ENCODE results near the gene C8A.

The C8A gene

DNA sequence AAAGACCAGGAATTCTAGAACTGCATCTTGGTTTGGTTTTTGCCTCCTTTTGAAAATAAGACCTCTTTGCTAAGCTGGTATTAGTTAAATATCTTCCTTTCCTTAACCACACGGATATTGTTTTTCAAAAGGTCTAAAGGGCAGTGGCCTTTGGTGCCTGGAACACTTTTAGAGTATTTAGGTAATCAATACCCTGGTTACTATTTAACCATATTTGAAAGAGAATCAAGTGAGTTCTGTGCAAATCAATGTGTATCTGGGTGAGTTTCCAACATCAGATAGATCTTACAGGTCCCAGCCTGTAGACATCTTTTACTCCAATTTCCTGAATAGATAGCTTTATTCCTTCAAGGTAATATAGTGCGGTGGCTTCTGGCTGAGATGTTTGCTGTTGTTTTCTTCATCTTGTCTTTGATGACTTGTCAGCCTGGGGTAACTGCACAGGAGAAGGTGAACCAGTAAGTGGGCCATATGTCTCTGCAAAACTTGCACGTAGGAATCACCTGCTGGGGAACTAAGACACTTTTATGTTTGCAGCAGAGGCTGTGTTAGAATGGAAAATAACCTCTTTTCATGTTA is at the start of gene C8A:
C8A (plus strand) TSS at position 277 of the 579 bp plus-strand sequence; CDS start at position 382, 105 bp downstream.
- DNase-seq (ENCODE audit: low read depth in 2 of 2), result no peak

DNA sequence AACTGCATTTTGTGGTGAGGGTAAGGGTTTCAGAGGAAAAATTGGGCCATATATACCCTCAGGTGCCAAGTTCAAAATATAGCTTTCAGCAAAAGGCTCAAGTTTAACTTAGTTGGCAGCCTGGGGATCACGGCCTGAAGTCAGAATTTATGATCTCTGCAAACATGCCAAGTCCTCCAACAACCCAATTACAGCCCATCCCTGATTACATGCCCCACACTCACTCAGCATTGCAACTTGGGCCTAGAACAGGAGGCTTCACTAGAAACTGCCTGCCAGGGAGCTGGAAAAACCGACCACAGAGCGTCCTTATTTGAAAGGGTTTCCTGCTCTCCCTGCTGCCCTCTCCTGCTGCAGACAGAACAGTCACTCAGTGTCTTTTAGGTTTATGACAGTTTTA is 47.8 kb upstream of the C8A start:
- DNase-seq (ENCODE audit: low read depth in 2 of 2), result no peak

DNA sequence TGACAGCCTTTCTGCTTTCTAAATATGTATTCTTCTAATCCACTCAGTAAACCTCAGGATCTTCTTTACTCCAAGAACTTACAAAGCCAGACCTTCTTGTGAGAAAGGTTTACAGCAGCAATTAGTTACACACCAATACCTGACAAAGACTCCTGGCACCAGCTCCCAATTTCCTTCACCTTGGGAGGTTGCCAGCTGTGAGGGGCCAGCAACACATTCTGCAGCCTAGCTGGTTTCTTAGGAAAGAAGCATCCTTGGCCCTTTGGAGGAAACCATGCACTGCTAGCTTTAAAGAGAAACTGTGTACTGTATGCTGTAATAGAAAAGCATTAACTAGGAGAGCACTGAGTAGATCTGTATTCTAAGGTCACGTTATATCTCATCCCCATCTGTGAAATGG is 46.2 kb upstream of the C8A start:
- DNase-seq (ENCODE audit: low read depth in 2 of 2), result no peak

DNA sequence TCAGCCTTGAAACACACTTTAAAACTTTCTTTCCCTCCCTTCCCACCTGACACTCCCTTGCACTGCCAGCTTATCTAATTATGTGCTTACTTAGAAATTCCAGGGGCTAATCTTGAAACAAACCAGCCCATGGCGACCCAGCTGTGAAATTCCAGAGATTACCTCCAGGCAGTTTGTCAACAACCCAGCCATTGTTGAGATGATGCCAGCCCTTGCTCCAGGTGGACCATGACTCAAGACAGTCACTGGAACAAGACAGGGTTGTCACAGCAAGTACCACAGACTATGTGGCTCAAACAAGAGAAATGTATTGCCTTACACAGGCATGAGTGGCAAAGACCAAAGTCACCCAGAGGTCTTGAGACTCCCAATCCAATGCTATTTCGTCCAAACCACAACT is 43.3 kb upstream of the C8A start:
- no peak for DNase-seq (ENCODE audit: low read depth in 2 of 2)

DNA sequence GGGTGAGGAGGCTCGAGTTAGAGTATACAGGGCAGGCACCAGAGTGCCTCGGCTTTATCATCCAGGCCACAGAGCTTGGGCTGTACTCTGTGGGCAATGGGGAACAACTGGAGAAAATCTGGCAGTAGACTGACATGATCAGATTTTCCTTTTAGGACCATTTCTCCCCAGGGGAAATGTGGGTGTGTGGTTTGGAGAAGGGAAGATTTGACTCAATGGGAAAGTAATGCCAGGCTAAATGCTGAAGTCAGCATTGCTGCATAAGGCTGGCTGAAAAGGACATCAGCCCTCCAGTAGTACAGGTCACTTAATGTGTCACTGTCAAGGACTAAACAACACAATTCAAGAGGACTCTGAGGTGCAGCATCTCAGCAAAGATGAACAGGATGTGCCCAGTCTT is 40.4 kb upstream of the C8A start:
- no peak for DNase-seq (ENCODE audit: low read depth in 2 of 2)

DNA sequence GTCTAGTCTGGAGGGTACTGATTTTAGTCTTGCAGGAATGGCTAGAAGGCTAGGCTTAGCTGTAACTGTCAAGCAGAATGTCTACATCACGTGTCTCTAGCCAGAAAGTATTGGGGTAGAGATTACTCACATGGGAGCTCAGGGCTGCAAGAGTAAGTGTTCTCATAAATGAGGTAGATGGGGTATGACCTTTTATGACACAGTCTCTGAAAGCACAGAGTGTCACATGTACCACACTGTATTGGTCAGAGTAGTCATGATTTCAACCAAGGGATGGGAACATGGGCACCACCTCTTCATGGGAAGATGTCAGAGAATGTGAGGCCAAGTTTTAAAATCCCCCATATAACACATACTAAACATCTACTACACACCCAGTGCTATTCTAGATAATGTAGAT is 38.3 kb upstream of the C8A start:
- no peak for DNase-seq (ENCODE audit: low read depth in 2 of 2)

DNA sequence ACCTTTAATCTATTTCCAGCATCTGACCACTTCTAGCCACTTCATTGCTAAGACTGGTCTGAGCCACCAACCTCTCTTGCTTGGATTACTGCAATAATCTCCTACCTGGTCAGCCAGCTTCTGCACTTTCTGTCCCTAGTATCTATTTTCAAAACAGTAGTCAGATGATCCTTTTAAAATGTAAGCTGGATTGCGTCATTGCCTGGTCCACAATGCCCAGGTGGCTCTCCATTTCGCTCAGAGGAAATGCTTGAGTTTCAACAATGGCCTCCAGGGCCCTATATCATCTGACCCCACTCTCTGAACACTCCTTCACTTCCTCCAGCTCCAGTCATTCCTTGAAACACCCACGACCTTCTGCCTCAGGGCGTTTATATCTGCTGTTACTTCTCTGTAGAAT is 37.7 kb upstream of the C8A start:
- DNase-seq (ENCODE audit: low read depth in 2 of 2), result no peak

DNA sequence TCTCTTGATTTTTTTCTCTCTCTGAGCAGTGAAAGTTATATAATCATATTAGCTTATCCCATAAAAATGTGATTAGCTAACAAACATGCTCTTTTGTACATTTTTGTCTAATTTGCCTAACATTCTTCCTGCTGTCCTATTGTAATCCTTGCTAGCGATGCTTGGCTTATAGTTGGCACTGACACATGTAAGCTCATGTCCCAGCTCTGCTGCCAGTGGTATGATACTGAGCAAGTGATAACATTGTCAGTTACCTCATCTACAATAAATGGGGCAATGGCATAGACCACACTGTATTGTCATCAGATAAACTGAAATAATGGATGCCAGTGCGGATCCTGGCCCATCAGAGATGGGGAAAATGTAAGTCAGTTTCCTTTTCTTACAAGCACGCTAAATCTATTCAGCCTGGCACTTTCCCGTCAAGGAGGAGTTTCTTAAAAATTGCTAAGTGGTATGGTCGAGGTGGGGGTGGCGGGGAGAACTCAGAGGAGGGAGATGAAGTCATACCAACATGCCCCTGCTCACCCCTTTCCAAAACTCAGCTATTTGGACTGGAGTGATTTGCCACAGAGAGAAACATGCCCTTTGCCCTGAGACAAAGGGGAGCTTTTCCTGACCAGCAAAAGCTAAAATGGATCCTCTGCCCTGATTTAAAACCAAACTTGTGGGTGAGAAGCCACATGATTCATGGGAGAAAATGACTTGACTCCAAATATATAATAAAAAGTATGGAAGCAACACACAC is 36.7 kb upstream of the C8A start:
- no peak for DNase-seq (ENCODE audit: low read depth in 2 of 2)

DNA sequence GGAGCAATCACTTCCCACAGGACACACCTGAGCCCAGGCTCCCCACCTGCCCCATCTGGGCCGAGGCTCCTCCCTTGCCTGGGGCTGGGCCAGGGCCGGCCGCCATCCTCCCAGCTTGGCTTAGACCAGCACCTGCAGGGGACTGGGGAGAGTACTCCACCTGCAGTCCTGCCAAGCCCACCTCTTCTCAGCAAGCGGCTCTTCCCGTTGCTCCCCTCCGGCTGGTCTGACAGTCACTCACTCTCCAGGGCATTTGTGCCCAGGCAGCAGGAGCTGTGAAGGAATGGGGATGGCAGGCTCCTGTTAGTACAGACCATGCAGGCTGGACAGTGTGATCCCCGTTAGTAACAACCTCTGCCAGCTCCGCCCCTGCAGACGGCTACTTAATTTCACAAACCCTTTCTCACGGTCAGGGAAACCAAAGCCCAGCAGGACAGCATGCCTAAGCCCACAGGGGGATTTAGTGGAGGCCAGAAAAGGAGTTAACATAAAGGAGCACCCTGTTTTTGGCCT is 35.2 kb upstream of the C8A start, which contains the start of gene FYB2:
FYB2 (minus strand) TSS at position 18 of the 513 bp plus-strand sequence. CDS start 114 bp downstream, outside the sequence.
- no peak for DNase-seq (ENCODE audit: low read depth in 2 of 2)

DNA sequence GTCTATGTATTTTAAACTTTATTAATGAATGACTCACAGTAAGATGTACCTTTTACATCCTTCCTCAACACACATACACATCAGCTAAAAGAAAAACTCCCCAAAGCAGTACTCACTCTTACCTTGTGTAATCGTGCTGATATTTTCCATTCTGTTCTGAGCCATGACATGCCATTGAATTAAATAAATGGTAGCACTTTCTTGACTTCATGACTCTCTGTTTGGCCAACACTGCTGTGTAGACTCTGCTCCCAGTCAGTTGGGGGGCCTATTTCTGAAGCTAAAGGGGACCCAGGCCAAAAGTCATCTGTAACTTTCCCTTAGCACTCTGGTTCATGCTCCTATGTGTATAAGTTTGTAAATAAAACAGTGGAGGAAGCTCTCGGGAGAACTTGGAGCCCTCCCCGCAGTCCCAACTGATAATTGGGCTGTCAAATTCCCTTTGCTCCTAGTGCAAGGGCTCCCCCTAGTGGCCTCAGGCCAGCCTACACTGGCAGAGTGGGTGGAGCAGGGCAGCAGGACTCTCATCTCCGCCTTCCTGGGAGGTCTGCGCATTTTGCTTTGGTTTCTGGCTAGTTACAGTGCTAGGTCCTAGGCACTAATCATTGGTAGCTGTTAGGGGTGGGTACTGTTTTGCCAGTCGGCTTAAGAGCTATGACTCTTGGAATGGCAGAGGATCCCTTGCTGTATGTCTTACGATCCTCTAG is 33.7 kb upstream of the C8A start:
- peak; percentile 64 to 86 for DNase-seq (ENCODE audit: low read depth in 2 of 2)

DNA sequence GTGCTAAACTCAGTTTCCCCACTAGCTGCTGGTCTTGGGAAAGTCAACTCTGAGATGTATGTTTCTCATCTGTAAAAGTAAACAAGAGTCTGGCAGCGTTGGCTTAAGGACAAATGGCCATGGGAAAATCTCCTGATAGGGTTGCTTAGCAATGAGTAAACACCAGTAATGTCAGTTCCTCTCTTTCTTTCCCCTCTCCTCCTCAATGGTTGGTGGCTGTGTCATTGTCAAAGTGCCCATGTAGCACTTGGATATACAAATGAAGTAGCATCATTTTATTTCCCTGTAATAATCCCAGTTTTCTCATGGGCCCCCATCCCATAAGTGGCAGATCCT is 33.2 kb upstream of the C8A start:
- no peak for DNase-seq (ENCODE audit: low read depth in 2 of 2)

DNA sequence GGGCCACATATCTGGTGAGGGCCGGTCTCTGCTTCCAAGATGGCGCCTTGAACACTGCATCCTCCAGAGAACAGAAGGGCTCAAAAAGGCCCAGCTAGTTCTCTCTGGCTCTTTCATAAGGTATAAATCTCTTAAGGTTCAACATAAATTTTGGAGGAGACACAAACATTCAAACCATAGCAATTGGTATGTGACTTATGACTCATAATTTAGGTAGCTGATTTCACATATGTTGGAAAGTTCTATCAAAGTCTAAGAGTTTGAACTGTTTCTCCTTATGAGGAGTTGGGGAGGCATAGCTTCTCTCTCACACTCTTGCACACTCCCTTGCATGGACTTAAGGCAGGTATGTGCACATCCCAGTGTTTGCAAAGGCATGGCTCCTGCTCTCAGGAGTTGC is 30.3 kb upstream of the C8A start:
- no peak for DNase-seq (ENCODE audit: low read depth in 2 of 2)

DNA sequence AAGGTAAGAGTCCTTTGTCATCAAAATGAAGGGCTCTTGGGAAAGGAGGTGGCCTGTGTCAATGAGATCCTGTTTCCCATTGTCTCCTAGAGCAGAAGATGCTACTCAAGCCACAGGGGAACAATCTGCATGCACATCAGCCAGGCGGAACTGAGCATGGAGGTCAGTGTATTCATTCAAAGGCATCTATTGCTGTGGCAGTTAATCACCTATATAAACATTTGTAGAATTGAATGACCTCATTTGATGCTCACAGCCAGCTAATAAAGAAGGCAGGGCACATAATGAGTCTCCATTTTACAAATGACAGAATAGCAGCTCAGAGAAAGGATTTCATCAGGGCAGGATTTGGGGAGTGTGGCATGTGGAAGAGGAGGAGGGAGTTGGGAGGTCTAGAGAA is 29.7 kb upstream of the C8A start:
- DNase-seq (ENCODE audit: low read depth in 2 of 2), result no peak

DNA sequence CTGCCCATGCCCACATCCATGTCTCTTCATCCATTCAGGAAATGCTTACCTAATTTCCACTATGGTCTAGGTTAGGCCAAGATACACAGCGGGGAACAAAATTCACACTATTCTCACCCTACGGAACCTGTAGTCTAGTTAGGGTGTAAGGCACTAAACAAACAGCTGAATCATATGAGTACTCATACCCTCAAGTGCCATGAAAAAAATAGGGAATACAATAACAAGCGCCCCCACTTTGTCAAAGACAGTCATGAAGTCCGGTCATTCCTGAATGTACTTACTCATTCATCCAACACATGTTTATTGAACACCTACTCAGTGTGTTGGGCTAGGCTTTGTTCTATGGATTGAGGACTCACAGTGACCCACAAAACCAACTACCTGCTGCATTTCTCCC is 29.2 kb upstream of the C8A start:
- DNase-seq (ENCODE audit: low read depth in 2 of 2), result no peak

DNA sequence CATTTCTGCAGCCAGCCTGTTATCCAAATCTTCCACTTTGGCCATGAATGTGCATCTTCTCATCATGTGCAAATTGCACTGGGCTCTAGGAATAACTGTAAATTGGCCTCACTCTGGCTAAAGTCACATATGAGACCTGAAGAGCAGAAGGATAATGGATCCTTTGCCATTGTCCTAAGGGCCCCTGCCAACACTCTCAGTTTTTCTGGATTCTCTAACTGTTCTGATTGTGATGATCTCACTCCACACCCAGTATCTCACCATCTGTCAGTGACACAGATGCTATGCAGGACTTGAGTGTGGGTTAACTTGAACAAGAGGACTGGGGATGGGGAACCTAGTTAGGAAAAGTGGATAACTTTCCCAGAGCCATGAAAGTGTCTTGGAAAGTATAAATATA is 26.9 kb upstream of the C8A start:
- DNase-seq (ENCODE audit: low read depth in 2 of 2), result no peak

DNA sequence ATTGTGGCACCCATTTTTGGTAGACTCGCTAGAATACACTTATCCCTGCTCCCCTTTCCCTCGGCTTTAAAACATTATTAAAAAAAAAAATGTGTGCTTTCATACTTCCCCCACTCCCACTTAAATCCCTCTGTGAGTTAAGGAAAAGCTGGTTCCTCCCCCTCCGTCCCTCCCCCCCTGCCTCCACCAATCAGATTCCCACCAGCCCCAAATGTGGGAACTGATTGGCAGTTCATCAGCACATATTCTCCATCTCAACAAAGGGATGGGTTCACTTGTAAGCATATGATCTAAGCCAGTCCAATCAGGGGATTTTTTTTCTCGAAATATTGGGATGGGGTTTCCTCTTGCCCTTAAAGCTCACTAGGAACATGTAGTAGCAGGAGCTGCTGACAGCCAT is 24.5 kb upstream of the C8A start:
- no peak for DNase-seq (ENCODE audit: low read depth in 2 of 2)

DNA sequence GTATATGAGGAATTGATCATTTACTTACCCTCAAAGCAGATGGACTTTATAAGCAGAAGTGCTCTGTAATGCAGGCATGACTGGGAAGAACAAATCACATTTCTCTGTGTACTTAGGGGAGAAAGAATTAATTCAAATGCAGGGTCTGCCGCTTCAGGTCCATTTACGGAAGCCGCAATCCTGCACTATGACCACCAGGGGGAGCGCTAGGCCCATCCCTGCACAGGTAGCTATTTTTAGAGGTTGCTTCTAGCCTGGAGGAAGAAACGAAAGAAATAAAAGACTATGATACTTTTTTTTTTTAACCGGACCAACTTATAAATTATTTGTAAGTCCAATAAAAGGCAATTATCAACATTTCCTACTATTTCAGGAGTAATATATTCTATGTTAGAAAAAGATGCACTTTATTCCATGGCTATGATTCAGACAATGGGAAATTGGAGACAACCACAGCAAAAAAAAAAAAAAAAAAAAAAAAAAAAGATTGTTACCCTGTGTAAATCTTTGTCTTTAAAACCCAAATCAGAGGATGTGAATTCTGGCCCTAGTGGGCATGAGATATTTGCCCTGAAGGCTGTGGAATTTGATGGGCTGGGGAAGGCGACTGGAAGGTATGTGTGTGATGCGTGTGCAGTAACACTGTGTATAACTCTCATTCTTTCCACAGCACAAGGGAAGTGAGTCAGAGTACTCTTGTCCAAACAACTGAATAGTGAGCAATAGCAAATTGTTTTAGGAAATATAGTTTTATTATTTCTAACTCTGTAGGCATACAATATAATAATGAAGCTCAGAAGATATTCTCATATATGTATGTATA is 22.5 kb upstream of the C8A start:
- DNase-seq (ENCODE audit: low read depth in 2 of 2), result peak; percentile 34 to 61

DNA sequence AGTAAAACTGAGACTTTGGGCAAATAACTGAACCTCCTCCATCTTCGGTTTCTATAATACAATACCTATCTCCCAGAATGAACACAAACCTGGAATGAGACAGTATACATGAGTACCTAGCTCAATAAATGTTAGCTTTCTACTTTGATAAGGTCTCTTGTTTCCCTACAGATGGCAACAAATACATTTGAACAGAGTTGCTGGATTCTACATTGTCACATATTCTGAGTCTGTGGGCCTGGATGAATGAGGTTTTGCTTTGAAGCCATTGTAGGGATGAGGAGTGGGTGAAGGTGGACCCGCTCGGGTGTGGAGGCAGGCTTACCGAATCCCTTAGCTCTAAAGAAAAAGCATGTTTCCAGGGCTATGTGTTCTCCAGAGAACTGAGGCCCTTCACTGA is 21.5 kb upstream of the C8A start:
- DNase-seq (ENCODE audit: low read depth in 2 of 2), result no peak

DNA sequence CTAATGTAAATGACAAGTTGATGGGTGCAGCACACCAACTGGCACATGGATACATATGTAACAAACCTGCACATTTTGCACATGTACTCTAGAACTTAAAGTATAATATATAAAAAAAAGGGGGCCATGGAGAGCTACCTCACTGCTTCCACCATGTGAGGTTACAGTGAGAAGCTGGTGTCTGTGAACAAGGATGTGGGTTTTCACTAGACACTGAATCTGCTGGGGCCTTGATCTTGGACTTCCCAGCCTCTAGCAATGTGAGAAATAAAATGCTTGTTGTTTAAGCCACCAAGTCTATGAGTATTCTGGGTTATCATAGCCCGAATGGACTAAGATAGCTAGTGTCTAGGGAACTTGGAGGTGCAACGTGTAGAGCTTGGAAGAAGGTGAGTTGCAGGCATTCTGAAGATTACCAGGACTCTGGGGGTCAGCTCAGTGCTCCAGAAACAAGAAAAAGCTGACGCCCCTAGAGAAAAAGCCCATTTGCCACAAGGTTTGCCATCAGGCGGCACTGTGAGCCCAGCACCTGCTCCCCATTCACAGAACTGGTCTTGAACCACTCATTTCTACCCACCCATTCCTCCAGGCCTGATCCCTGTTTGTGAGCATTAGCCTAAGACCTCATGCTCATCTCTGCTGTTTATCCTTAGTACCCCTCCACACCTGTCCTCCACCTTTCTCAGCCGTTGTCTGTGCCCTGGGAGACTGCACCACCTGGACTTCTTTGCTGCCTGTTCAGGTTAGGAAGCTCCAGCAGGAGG is 20.3 kb upstream of the C8A start:
- no peak for DNase-seq (ENCODE audit: low read depth in 2 of 2)

DNA sequence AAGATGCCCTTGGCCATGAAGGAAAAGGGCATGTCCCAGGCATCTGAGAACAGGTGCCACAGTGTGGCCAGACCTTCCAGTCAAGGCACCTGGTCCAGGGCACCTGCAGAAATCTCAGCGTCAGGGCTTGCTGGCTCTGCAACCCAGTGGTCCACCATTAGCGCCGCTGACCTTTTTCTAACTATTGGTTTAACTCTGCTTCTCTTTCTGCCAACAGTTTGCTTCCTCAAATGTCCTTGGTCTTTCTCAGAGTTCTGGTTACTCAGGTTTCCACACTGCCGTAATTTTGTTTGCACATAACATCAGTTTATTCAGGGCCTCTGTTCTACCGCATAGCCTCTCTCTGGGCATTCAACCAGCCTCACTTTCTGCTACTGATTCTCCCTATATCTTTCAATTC is 18.9 kb upstream of the C8A start:
- no peak for DNase-seq (ENCODE audit: low read depth in 2 of 2)

DNA sequence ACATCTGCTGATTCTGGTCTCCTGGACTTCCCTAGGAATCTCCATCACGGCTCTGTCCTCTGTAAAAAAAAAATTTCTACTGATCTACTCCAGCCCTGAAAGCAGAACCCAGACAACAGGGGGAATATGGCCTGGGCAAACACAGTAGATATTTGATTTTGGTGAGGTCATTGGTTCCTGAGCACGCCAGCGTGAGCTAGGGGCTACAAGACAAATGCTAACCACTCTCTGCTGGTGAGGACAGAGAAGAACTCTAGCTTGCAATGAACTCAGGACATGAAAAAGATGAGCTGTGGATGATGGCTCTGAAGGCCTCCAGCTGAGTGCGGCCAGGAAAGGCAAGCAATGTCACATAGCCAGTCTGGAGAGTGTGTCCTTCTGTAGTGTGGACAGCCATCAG is 18.2 kb upstream of the C8A start:
- no peak for DNase-seq (ENCODE audit: low read depth in 2 of 2)

Measured in stimulated activated CD4-positive, alpha-beta T cell treated with anti-CD3 and anti-CD28 coated beads, Interleukin-4, amount 100 ng/mL, for 48 hours (primary cell).